ENCODE measurements around the gene ACADVL. TPM values are rescaled to one million over a fixed set of nuclear protein-coding genes. Genes with fewer than 3 reads are reported as not detected.

The ACADVL gene
- total and polyA plus RNA-seq, 8 donors, result 348 to 3,058 (median 733) TPM

DNA sequence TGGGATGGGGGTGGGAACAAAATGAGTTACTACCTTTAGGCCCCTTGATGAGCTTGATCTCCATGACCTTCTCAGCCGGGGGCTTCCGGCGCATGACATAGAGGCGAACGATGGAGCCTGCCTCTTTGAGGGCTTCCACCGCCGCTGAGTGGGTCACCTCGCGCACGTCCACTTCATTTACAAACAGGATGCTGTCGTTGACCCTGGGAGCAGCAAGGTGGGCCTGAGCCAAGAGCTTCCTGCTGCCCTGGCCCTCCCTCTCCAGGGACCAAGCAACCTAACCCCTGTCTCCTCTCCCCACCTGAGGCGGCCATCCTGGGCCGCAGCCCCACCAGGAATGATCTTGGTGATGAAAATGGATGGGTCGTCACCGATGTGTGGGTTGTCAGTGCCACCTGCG is 16.3 kb upstream of the ACADVL start:
- no peak overlapping the region for H3K27ac ChIP-seq
- peaks cover 7 to 52% (median 30%) of the 10 kb centered on the region in 4 donors for H3K36me3 ChIP-seq
- intact Hi-C loops (cut with DNase I; ENCODE audit: low total_unique reads), result no loop called here
- peak in 1 of 2 donors; percentile 3 for DNase-seq
- TF ChIP-seq POLR2AphosphoS5 (IDR thresholded peaks at IDR 0.05) (no peak), POLR2A (IDR thresholded peaks at IDR 0.05) (no peak), EP300 (IDR thresholded peaks at IDR 0.05) (no peak)
- TF ChIP-seq, protein P1, sequence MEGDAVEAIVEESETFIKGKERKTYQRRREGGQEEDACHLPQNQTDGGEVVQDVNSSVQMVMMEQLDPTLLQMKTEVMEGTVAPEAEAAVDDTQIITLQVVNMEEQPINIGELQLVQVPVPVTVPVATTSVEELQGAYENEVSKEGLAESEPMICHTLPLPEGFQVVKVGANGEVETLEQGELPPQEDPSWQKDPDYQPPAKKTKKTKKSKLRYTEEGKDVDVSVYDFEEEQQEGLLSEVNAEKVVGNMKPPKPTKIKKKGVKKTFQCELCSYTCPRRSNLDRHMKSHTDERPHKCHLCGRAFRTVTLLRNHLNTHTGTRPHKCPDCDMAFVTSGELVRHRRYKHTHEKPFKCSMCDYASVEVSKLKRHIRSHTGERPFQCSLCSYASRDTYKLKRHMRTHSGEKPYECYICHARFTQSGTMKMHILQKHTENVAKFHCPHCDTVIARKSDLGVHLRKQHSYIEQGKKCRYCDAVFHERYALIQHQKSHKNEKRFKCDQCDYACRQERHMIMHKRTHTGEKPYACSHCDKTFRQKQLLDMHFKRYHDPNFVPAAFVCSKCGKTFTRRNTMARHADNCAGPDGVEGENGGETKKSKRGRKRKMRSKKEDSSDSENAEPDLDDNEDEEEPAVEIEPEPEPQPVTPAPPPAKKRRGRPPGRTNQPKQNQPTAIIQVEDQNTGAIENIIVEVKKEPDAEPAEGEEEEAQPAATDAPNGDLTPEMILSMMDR (IDR thresholded peaks at IDR 0.05), result no peak
- WGBS, 5 donors, result 91 to 97% (median 93%) methylated on average over 13 to 16 of the region's 16 CpGs
- H3K27me3 ChIP-seq, result peaks cover 0 to 8% (median 0%) of the 10 kb centered on the region in 3 donors
- H3K4me3 ChIP-seq, result no peak overlapping the region
- H3K4me1 ChIP-seq, result peaks cover 11 to 33% (median 16%) of the 10 kb centered on the region in 4 donors
- no peaks in the 10 kb centered on the region for H3K9me3 ChIP-seq

DNA sequence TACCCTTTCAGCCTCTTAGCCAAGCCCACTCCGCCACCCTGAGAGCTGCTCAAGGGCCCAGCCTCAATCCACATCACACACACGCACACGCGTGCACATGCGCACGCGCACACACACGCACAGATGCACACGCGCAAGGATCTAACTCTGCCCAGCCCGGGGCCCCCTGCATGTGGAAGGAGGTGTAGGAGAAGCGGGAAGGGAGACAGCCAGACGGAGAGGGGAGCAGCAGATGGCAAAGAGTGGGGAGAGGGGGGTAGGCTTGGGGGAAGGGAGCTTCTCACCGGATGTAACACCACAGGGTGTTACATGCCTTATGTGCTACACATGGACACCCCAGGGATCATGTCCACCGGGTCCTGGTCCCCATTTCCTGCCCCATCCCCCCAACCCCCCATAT is 15.4 kb upstream of the ACADVL start:
- Histone ChIP-seq H3K27ac (peak overlapping the region in 4 of 5 donors; percentile 40 to 83 (median 68)), H3K9me3 (no peaks in the 10 kb centered on the region), H3K4me3 (peak overlapping the region; percentile 43 to 58 (median 52)), H3K27me3 (peaks cover 0 to 17% (median 0%) of the 10 kb centered on the region in 3 donors), H3K36me3 (peaks cover 7 to 46% (median 30%) of the 10 kb centered on the region in 4 donors), H3K4me1 (peaks cover 11 to 33% (median 16%) of the 10 kb centered on the region in 4 donors)
- WGBS, 5 donors, result 70 to 73% (median 71%) methylated on average over 15 of the region's 15 CpGs
- TF ChIP-seq EP300 (IDR thresholded peaks at IDR 0.05), result no peak
- no peak for TF ChIP-seq POLR2AphosphoS5 (IDR thresholded peaks at IDR 0.05)
- TF ChIP-seq POLR2A (IDR thresholded peaks at IDR 0.05), result no peak
- TF ChIP-seq, protein P1 (IDR thresholded peaks at IDR 0.05), result no peak
- DNase-seq, result peak in 1 of 2 donors; percentile 68
- intact Hi-C loops (cut with DNase I; ENCODE audit: low total_unique reads), result no loop called here

DNA sequence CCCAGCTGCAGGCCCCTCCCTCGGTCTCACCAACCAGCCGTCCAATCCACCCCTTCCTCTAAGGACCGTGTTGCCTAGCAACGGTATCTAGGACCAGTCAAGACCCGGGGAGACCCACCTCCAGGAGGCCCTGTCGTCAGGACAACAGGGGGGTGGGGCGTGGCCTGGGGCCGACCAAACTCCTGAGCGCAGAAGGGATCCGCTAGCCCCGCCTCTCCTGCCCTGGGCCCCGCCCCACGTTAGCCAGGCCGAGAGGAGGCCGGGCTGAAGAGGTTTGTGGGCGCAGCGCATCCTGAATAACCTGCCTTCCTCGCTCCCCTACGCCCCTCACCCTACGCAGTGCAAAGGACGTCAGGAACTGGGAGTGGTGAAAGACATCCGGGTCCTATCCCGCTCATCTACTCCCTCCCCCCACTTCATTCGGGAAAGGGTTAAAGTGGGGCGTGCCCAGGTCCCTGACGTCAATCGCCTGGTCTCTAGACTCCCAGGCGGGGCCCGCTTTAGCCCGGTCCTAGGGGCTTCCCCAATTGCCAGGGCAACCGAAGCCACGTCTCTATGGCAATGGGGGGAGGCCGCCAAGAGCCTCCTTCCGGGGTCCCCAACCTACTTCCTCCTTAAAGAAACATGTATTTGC is 14.8 kb upstream of the ACADVL start:
- no peak for TF ChIP-seq POLR2A (IDR thresholded peaks at IDR 0.05)
- peak in 1 of 3 donors; percentile 51 for TF ChIP-seq POLR2AphosphoS5 (IDR thresholded peaks at IDR 0.05)
- peak; percentile 35 for TF ChIP-seq EP300 (IDR thresholded peaks at IDR 0.05)
- TF ChIP-seq, protein P1 (IDR thresholded peaks at IDR 0.05), result no peak
- peaks cover 0 to 18% (median 0%) of the 10 kb centered on the region in 3 donors for H3K27me3 ChIP-seq
- H3K9me3 ChIP-seq, result no peaks in the 10 kb centered on the region
- H3K4me3 ChIP-seq, result peak overlapping the region; percentile 43 to 58 (median 52)
- peaks cover 11 to 33% (median 16%) of the 10 kb centered on the region in 4 donors for H3K4me1 ChIP-seq
- H3K27ac ChIP-seq, result peak overlapping the region; percentile 40 to 83 (median 67)
- peak; percentile 80 to 96 for DNase-seq
- H3K36me3 ChIP-seq, result peaks cover 7 to 39% (median 30%) of the 10 kb centered on the region in 4 donors
- 0 to 1% (median 0%) methylated on average over 33 to 34 of the region's 34 CpGs for WGBS, 5 donors
- intact Hi-C loops (cut with DNase I; ENCODE audit: low total_unique reads), result no loop called here

DNA sequence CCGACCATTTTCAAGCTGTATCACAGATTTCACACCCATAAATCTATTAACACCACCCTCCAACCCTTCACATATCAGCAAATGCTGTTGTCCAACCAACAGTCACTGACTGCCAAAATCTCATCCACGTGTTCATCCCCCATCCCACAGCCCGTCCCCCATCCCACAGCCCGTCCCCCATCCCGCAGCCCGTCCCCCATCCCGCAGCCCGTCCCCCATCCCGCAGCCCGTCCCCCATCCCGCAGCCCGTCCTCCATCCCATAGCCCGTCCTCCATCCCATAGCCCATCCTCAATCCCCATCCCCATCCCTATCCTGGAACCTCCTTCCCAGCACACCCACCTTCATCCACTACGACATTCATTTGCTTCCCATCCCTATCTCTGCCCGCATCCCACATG is 14.2 kb upstream of the ACADVL start:
- no peak for TF ChIP-seq POLR2A (IDR thresholded peaks at IDR 0.05)
- TF ChIP-seq, protein P1 (IDR thresholded peaks at IDR 0.05), result no peak
- no peak for TF ChIP-seq POLR2AphosphoS5 (IDR thresholded peaks at IDR 0.05)
- TF ChIP-seq EP300 (IDR thresholded peaks at IDR 0.05), result no peak
- Histone ChIP-seq H3K36me3 (peaks cover 7 to 33% (median 30%) of the 10 kb centered on the region in 4 donors), H3K4me1 (peaks cover 11 to 33% (median 16%) of the 10 kb centered on the region in 4 donors), H3K27ac (peak overlapping the region; percentile 40 to 83 (median 67)), H3K4me3 (peak overlapping the region; percentile 43 to 58 (median 52)), H3K9me3 (no peaks in the 10 kb centered on the region), H3K27me3 (peaks cover 0 to 20% (median 0%) of the 10 kb centered on the region in 3 donors)
- 33 to 57% (median 47%) methylated on average over 8 to 15 of the region's 15 CpGs for WGBS, 5 donors
- no peak for DNase-seq
- intact Hi-C loops (cut with DNase I; ENCODE audit: low total_unique reads), result no loop called here
